Heart right ventricle (tissue), 16 donors: ENCODE data around the gene CPNE8. TPM values are rescaled to one million over a fixed set of nuclear protein-coding genes. Genes with fewer than 3 reads are reported as not detected.

Experiments
- ATAC-seq, 8 donors: fragments of 200-7000 bp; cut with Tn5 transposase; one replicate each; pipeline ENCODE4 v1.9.1; 2020; ENCODE audit warnings: mild to moderate bottlenecking in 8 of 8, moderate library complexity in 8 of 8, moderate number of reproducible peaks in 1 of 8
- DNase-seq, 2 donors: peaks; one replicate each; pipeline ENCODE4 v3.0.0-alpha.2; 2020
- H3K27ac ChIP-seq, 10 donors: fragments of 200-600 bp; sonication (generic) in 2 of 10; one replicate each; pipeline versions ENCODE4 v1.5.0 to v1.8.0; 2020 to 2022; ENCODE audit warnings: mild to moderate bottlenecking in 3 of 10
- H3K27me3 ChIP-seq, 7 donors: fragments of 200-600 bp; one replicate each; pipeline ENCODE4 v1.8.0; 2021 to 2022; ENCODE audit warnings: mild to moderate bottlenecking in 2 of 7
- H3K36me3 ChIP-seq, 9 donors: fragments of 200-600 bp; sonication (generic) in 1 of 9; one replicate each; pipeline versions ENCODE4 v1.5.0 to v1.8.0; 2020 to 2022; ENCODE audit warnings: mild to moderate bottlenecking in 2 of 9
- H3K4me1 ChIP-seq, 9 donors: fragments of 200-600 bp; sonication (generic) in 1 of 9; one replicate each; pipeline versions ENCODE4 v1.5.0 to v1.8.0; 2020 to 2022; ENCODE audit warnings: mild to moderate bottlenecking in 4 of 9
- H3K4me3 ChIP-seq, 10 donors: fragments of 200-600 bp; sonication (generic) in 2 of 10; one replicate each; pipeline versions ENCODE4 v1.5.0 to v1.8.0; 2020 to 2022; ENCODE audit warnings: mild to moderate bottlenecking in 7 of 10, moderate library complexity in 2 of 10
- H3K9me3 ChIP-seq, 11 donors: fragments of 200-600 bp in 10 of 11; sonication (generic) in 2 of 11; one replicate each; pipeline versions ENCODE4 v1.5.0 to v1.8.0; 2013 to 2022; ENCODE audit warnings: mild to moderate bottlenecking in 2 of 11, control low read depth in 1 of 11, moderate library complexity in 1 of 11
- WGBS, 2 donors: extraction: QIAGEN DNeasy Blood & Tissue Kit; methylation state at CpG; one replicate each; pipeline ENCODE4 v1.1.7; 2013; ENCODE audit warnings: inconsistent platforms in 1 of 2; 5-methylcytosine and 5-hydroxymethylcytosine counted together
- intact Hi-C, 10 donors: fragments of 100-400 bp; cut with DNase I; formaldehyde crosslinking; loops; one replicate each; pipeline versions ENCODE4 v1.11.1 to v1.14.2; 2022
- polyA plus RNA-seq, 2 donors: library from polyadenylated mRNA; stranded (reverse); fragments of 200-250 nt; gene quantifications; one replicate each; pipeline ENCODE4 v1.2.3, GENCODE V29; 2013
- total RNA-seq, 10 donors: library from RNA; stranded (reverse); fragmentation: NEBNext Ultra II Directional in 3 of 10; extraction: Animal tissue kit (Norgen Biotek cat#: 25700) in 3 of 10; gene quantifications; one replicate each; pipeline versions ENCODE4 v1.2.1 to v1.2.4, GENCODE V29; 2021 to 2023
- TF ChIP-seq, protein P1 (sequence below), 9 donors: fragments of 200-600 bp; sonication (generic) in 2 of 9; IDR thresholded peaks; one replicate each; pipeline versions ENCODE4 v1.5.0 to v1.8.0; 2021 to 2022; ENCODE audit warnings: antibody characterized with exemption in 9 of 9, mild to moderate bottlenecking in 5 of 9, moderate library complexity in 1 of 9
- donor health status: Arrhythmogenic right ventricular cardiomyopathy.
- donor health status: ischemic (EF 13 %, LVEDD 7.1; RV severe dilation, severe dysfunction).
- donor health status: healthy with polysubstance abuse.
- donor health status: DM: no; HTN: yes; CAD: no.
- donor health status: DM: no; HTN: no; CAD: no.
- donor health status: ischemic (EF 25% LVEDD 6.9; RV normal size, moderate dysfunction).
- donor health status: ischemic (EF 25% LVEDD 5.7; RV mildly dilated, moderate dysfunction).
- donor health status: healthy.
- donor health status: DM: yes; HTN: yes; CAD: no.
- donor health status: Ischemic cardiomyopathy.
- donor health status: ischemic (EF 35%, LVEDD 5.7; RV mildly dilated, moderate dysfunction).
- donor health status: nonischemic (EF 11% LVEDD 7.7; RV severe dilation, severe dysfunction).
- donor health status: DM: yes; HTN: yes; CAD: no.
- donor health status: PGD.
- donor health status: ischemic (EF 29% LVEDD 5.4; RV normal size, mild dysfunction).
- donor health status: nonischemic (EF 23%, LVEDD 6.1; RV moderate dilation, normal function).

The CPNE8 gene
- total and polyA plus RNA-seq, 12 donors: 2.5 to 14.9 (median 4.5) TPM

DNA sequence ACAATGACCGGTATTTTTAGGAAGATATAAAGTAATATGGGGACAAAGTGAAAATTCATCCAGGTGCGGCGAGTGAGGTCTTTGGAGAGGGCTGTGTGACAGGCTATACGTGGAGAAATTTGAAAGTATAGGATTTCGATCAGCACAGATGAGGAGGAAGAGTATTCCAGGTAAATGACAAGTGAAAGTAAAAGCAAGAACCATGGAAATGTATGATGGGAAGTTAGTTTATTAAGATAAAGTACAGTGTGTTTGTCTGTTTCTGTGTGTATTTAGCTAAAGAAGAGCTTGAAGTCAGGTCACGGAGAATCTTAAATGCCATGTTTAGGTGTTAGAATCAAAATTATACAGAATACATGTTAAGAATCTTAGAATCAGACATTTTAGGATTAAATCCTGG, 239.0 kb downstream of the CPNE8 start:
- Histone ChIP-seq H3K4me3 (no peak overlapping the region), H3K36me3 (peaks cover 0 to 42% (median 0%) of the 10 kb centered on the region in 9 donors), H3K27ac (no peak overlapping the region), H3K4me1 (peaks cover 0 to 8% (median 0%) of the 10 kb centered on the region in 9 donors), H3K9me3 (peaks cover 0 to 25% (median 12%) of the 10 kb centered on the region in 11 donors), H3K27me3 (no peaks in the 10 kb centered on the region)
- no peak for DNase-seq
- intact Hi-C loops: loop anchor here in 3 of 10 donors (10.0 kb wide), 2 partner anchors 238 to 248 kb away; partner anchors contain the start of gene CPNE8 (in 2 of the 3)
- WGBS, 2 donors: 91 to 92% methylated on average over 6 of the region's 6 CpGs
- TF ChIP-seq, protein P1, sequence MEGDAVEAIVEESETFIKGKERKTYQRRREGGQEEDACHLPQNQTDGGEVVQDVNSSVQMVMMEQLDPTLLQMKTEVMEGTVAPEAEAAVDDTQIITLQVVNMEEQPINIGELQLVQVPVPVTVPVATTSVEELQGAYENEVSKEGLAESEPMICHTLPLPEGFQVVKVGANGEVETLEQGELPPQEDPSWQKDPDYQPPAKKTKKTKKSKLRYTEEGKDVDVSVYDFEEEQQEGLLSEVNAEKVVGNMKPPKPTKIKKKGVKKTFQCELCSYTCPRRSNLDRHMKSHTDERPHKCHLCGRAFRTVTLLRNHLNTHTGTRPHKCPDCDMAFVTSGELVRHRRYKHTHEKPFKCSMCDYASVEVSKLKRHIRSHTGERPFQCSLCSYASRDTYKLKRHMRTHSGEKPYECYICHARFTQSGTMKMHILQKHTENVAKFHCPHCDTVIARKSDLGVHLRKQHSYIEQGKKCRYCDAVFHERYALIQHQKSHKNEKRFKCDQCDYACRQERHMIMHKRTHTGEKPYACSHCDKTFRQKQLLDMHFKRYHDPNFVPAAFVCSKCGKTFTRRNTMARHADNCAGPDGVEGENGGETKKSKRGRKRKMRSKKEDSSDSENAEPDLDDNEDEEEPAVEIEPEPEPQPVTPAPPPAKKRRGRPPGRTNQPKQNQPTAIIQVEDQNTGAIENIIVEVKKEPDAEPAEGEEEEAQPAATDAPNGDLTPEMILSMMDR (IDR thresholded peaks at IDR 0.05): no peak
- no peak for ATAC-seq

DNA sequence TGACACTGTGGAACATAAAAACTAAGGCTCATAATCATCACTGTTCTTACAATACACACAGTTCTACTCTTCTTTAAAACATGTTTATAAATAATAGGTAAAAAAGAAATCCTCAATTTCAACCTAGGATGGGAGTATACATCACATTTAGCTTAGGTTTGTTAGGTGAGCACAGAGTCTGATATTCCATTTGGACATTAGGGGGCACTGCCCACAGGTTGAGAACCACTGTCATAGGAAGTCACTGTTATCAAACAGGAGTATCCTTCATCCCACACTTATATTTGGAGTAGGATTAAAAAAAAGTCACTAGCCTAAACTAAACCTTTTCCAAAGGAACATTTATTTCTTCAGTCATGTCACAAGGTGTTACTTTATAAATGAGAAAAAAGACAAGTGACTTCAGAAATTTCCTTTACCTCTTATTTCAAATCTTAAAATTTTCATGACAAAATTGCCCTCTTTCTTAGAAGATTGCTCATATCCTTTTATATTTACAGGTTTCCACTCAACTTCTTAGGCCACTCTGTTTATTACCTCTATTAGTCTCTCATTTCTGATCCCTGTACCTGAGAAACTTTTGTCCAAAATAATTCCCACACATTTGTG, 240.6 kb downstream of the CPNE8 start:
- no peaks in the 10 kb centered on the region for H3K27me3 ChIP-seq
- no peak for ATAC-seq
- TF ChIP-seq, protein P1 (IDR thresholded peaks at IDR 0.05): peak in 7 of 9 donors; percentile 19 to 59 (median 37)
- no peak for DNase-seq
- H3K27ac ChIP-seq: no peak overlapping the region
- peaks cover 0 to 36% (median 0%) of the 10 kb centered on the region in 9 donors for H3K36me3 ChIP-seq
- intact Hi-C loops: loop anchor here in 3 of 10 donors (10.0 kb wide), 2 partner anchors 240 to 250 kb away; partner anchors contain the start of gene CPNE8 (in 2 of the 3)
- H3K4me3 ChIP-seq: no peak overlapping the region
- peaks cover 0 to 8% (median 0%) of the 10 kb centered on the region in 9 donors for H3K4me1 ChIP-seq
- H3K9me3 ChIP-seq: peaks cover 0 to 39% (median 14%) of the 10 kb centered on the region in 11 donors

DNA sequence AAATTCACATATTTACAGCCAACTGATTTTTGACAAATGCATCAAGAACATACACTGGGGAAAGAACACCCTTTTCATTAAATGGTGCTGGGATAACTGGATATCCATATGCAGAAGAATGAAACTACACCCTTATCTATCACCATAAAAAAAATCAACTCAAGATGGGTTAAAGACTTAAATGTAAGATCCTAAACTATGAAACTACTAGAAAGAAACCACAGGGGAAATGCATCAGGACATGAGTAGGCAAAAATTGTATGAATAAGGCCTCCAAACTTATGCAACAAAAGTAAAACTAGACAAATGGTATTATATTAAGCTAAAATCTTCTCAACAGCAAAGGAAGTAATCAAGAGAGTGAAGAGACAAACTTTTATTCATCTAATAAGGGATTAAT, 242.6 kb downstream of the CPNE8 start:
- H3K4me3 ChIP-seq: no peak overlapping the region
- intact Hi-C loops: loop anchor here in 3 of 10 donors (10.0 kb wide), 2 partner anchors 242 to 252 kb away; partner anchors contain the start of gene CPNE8 (in 2 of the 3)
- DNase-seq (no peak), ATAC-seq (no peak)
- H3K27ac ChIP-seq: no peak overlapping the region
- TF ChIP-seq, protein P1 (IDR thresholded peaks at IDR 0.05): no peak
- peaks cover 0 to 49% (median 14%) of the 10 kb centered on the region in 11 donors for H3K9me3 ChIP-seq
- peaks cover 0 to 26% (median 0%) of the 10 kb centered on the region in 9 donors for H3K36me3 ChIP-seq
- no peaks in the 10 kb centered on the region for H3K27me3 ChIP-seq
- peaks cover 0 to 8% (median 0%) of the 10 kb centered on the region in 9 donors for H3K4me1 ChIP-seq

DNA sequence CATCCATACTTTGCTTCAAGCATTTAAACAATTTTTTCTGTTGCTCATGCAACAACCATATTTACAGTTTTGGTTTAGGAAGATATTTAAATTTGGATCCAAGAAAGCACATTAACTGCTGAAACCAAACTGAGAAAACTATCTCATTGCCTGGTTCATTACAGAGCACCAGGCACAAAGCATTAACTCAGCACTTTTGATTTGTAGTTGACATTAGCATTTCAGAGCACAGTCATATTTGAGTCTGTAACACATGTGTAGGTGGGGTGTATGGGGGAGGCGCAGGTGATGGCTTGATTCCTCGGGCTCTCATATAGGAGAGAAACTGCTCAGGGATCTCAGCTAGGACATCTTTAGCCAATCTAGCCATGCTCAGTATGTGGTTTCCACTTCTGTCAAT, 251.7 kb downstream of the CPNE8 start:
- peaks cover 0 to 14% (median 0%) of the 10 kb centered on the region in 9 donors for H3K36me3 ChIP-seq
- intact Hi-C loops: no loop called here
- ATAC-seq: no peak
- DNase-seq: no peak
- no peaks in the 10 kb centered on the region for H3K4me1 ChIP-seq
- TF ChIP-seq, protein P1 (IDR thresholded peaks at IDR 0.05): no peak
- no peak overlapping the region for H3K4me3 ChIP-seq
- H3K27me3 ChIP-seq: no peaks in the 10 kb centered on the region
- peaks cover 0 to under 1% (median 0%) of the 10 kb centered on the region in 11 donors for H3K9me3 ChIP-seq
- 88 to 96% methylated on average over 2 of the region's 2 CpGs for WGBS, 2 donors
- H3K27ac ChIP-seq: no peak overlapping the region
